ENCODE data around the gene THUMPD3. TPM values are rescaled to one million over a fixed set of nuclear protein-coding genes. Genes with fewer than 3 reads are reported as not detected.

The THUMPD3 gene
- total and polyA plus RNA-seq, 9 of the 15 experiments (the other 6 are each of a cell fraction or from before 2014, with no cell fraction given), result 58.3 to 132 (median 113) TPM

- TF ChIP-seq ID3 (CRISPR knock-in tag; IDR thresholded peaks at IDR 0.05), result no peak
- TF ChIP-seq ID3 (tag; IDR thresholded peaks at IDR 0.05), result no peak
- 0 out of 2 replicates have a peak, but pooled peaks have one; percentile 46 for TF ChIP-seq GATAD2A (IDR thresholded peaks at IDR 0.05)
- peak; percentile 85 for TF ChIP-seq SMARCA5 (IDR thresholded peaks at IDR 0.05)
- no peak for TF ChIP-seq ELF2 (CRISPR knock-in tag; IDR thresholded peaks at IDR 0.05)
- TF ChIP-seq ZC3H8 (IDR thresholded peaks at IDR 0.05), result 0 out of 2 replicates have a peak, but pooled peaks have one; percentile 15
- TF ChIP-seq WHSC1 (IDR thresholded peaks at IDR 0.05; ENCODE audit: low read length), result no peak
- TF ChIP-seq SRSF9 (IDR thresholded peaks at IDR 0.05; ENCODE audit: borderline replicate concordance, low read depth, low read length), result no peak
- TF ChIP-seq NKRF (IDR thresholded peaks at IDR 0.05; ENCODE audit: borderline replicate concordance), result no peak
- TF ChIP-seq ZNF696 (CRISPR knock-in tag; conservative IDR thresholded peaks at IDR 0.05), result no peak
- no peak for TF ChIP-seq POLR2H (tag; IDR thresholded peaks at IDR 0.05; ENCODE audit: low read depth)
- peak; percentile 64; the same call in 1 of the 2 replicates for TF ChIP-seq ATF3 (IDR thresholded peaks at IDR 0.05)
- TF ChIP-seq ATF3 (CRISPR knock-in tag; conservative IDR thresholded peaks at IDR 0.05), result no peak
- TF ChIP-seq FOXJ2 (tag; IDR thresholded peaks at IDR 0.05), result no peak
- no peak for TF ChIP-seq ZC3H11A (IDR thresholded peaks at IDR 0.05; ENCODE audit: low read depth, low read length)
- no peak for TF ChIP-seq POLR2AphosphoS2 (IDR thresholded peaks at IDR 0.05; ENCODE audit: low read length)
- no peak for TF ChIP-seq ZNF518B (CRISPR knock-in tag; IDR thresholded peaks at IDR 0.05)
- no peak for TF ChIP-seq ZNF695 (CRISPR knock-in tag; IDR thresholded peaks at IDR 0.05)
- TF ChIP-seq PRPF4 (IDR thresholded peaks at IDR 0.05; ENCODE audit: insufficient read depth, low read depth, low read length, poor library complexity, severe bottlenecking), result no peak
- TF ChIP-seq EP400 (IDR thresholded peaks at IDR 0.05), result peak; percentile 28
Measured at GRCh38 chr3:9420850-9421549, 58.1 kb downstream of the THUMPD3 start (continued).
